ENCODE results near the gene KDM2A.

The KDM2A gene

GRCh38 chr11:67118801-67119584 is at the start of gene KDM2A:
TSS of gene KDM2A (plus strand) at chr11:67119263. CDS start at chr11:67121317, 2,054 bp downstream.
- peak; percentile 100 for DNase-seq

GRCh38 chr11:67071420-67072284 is 47.4 kb upstream of the KDM2A start:
- peak; percentile 96 for DNase-seq

GRCh38 chr11:67072295-67072694 is 46.8 kb upstream of the KDM2A start:
- DNase-seq: no peak

- DNase-seq: no peak
These were observed 45.2 kb upstream of the KDM2A start for GRCh38 chr11:67073908-67074307.

GRCh38 chr11:67076202-67076601 is 42.9 kb upstream of the KDM2A start:
- DNase-seq: no peak

GRCh38 chr11:67079065-67079705 is 39.9 kb upstream of the KDM2A start:
- DNase-seq: no peak

GRCh38 chr11:67082071-67082791 is 36.8 kb upstream of the KDM2A start:
- no peak for DNase-seq

GRCh38 chr11:67083786-67084366 is 35.2 kb upstream of the KDM2A start:
- no peak for DNase-seq

GRCh38 chr11:67085617-67086016 is 33.4 kb upstream of the KDM2A start:
- DNase-seq: no peak

- DNase-seq: no peak
These were observed 28.3 kb upstream of the KDM2A start for GRCh38 chr11:67090717-67091116.

GRCh38 chr11:67095214-67095507 is 23.9 kb upstream of the KDM2A start:
- DNase-seq: no peak

GRCh38 chr11:67098799-67099429 is 20.1 kb upstream of the KDM2A start:
- no peak for DNase-seq

- DNase-seq: no peak
These were observed 19.2 kb upstream of the KDM2A start for GRCh38 chr11:67099831-67100324.

GRCh38 chr11:67102664-67103063 is 16.4 kb upstream of the KDM2A start:
- DNase-seq: no peak

GRCh38 chr11:67105964-67106363 is 13.1 kb upstream of the KDM2A start:
- DNase-seq: no peak

- DNase-seq: no peak
These were observed 7.8 kb upstream of the KDM2A start for GRCh38 chr11:67111261-67111660.

- DNase-seq: no peak
These were observed 5.8 kb upstream of the KDM2A start for GRCh38 chr11:67113231-67113721.

- no peak for DNase-seq
These were observed 4.7 kb upstream of the KDM2A start for GRCh38 chr11:67114275-67114896.

- DNase-seq: peak; percentile 34
These were observed 2.3 kb upstream of the KDM2A start for GRCh38 chr11:67116758-67117105.

GRCh38 chr11:67117176-67117575 is 1.9 kb upstream of the KDM2A start:
- no peak for DNase-seq

GRCh38 chr11:67117672-67118180 is 1.3 kb upstream of the KDM2A start:
- DNase-seq: peak; percentile 83

Measured in DMS53 (cell line).